ENCODE results near the gene CCDC142.

- peak in 1 of 4 donors; percentile 19 for TF ChIP-seq CTCF (IDR thresholded peaks at IDR 0.05)
- TF ChIP-seq POLR2A (IDR thresholded peaks at IDR 0.05), result peak; percentile 45
Measured at GRCh38 chr2:74507145-74507925, 24.5 kb upstream of the CCDC142 start, which contains the start of gene PCGF1.
